UCSD-AML1 (cell line): ENCODE measurements around the gene GSN.
A peak's percentile ranks its signal among the peaks of the same experiment; 100 is the strongest.

Experiments
- DNase-seq: peaks from one replicate; lab custom pipeline; 2025; ENCODE audit not compliant: unreplicated experiment; lab: John Stamatoyannopoulos, UW

The GSN gene

DNA sequence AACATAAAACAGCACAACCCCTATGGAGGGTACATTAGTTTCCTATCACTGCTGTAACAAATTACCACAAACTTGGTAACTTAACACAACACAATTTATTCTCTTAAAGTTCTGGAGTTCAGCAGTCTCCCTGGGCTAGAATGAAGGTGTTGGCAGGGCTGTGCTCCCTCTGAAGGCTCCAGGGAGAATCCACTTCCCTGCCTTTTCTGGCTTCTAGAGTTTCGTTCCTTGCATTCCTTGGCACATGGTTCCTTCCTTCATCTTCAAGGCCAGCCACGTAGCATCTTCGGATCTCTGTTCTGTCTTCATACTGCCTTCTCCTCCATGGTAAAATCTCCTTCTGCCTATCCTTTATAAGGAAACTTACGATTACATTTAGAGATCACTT lies 25.0 kb upstream of the GSN start:
- no peak for DNase-seq

DNA sequence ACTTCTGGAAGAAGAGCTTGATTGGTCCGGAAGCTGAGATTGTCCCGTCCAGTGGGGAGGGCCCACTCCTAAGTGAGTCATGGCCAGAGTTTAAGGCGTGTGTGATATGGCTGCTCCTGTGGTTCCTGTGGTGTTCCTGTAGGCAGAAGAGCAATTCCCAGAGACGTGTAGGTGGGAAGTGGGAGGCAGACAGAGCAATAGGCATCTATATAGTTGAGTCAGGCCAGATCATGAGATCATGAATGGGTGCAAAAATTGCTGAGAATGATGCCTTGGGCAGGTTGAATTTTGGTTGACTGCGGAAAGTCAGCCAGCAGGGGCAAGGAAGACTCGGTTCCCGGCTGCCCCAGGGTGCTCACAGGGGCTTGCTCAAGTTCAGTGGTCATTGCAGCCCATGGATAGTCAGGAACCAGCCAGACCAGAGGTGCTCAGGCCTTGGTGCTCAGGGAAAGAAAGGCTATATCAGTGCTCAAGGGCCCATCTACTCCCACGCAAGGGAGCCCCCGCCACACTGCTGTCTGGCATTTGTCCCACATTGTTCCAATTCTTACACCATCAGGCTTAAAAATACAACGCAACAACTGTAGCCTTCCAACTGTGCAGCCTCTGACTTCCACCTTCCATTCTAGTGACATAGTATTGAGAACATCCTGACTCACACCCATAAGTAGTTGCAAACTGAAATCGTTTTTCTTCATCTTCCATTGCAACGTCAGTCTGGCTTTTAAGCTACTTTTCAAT lies 21.0 kb upstream of the GSN start:
- DNase-seq: no peak

DNA sequence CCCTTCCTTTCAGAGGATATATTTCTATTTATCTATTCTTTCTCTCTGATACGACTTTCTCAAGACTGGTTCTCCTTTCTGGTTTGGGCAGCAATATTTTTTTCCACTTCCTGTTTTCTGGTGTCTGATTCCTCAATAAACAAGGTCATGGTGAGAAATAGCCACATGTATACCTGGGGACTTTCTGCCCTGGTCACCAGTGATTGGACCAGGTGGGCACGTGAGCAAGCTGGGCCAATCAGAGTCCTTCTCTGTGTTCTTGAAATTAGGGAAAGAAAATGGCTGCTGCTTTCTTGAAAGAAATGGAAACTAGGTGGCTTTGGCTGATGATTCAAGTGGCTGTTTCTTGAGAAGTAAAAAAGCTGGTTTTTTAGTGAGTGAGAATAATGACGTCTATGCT lies 18.4 kb upstream of the GSN start:
- DNase-seq: no peak

DNA sequence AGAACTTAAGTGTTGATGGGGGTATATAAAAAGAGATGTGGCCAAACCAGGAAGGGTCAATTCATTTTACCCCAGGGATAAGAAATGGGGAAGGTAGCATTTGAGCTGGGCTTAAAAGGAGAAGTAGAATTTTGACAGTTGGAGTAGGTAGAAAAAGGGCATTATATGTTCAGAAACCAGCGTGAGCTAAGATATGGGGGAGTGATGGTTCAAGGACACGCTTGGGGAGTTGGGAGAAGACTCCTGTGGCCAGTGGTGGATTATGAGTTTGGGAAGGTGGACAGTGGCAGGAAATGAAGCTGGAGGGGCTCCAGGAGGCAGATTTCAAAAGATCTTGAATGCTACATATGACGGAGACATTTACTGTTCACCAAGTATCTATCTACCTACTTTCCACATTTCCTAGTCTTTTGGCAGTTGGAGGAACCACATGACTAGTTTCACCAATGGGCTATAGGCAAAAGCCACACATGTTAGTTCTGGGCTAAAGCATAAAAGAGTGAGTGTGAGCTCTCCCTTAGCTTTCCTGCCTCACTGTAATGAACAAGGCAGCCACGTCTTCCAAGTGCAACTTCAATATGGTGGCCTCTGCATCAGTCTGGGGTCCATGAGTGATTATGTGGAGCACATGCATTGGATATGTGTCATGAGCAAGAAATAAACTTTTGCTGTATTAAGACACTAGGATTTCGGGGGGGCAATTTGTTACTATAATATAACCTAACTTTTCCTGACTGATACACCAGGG lies 15.7 kb upstream of the GSN start:
- no peak for DNase-seq

DNA sequence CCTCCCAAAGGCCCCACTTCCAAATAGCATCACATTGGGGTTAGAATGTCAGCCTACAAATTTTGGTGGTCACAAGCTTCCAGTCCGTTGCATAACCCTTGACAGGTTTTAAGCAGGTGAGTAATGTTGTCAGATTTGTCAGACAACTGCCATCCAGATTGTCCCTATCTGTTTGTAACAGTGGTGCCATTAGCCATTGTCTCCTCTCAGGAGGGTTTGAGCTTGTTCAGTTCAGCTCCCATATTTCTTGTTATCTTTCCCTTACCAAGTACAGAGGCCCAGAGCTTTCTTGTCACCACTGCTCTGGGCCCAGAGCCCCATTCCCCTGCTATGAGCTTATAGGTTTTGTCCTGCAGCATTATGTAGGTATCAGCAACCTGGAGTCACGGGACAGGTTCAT lies 14.8 kb upstream of the GSN start:
- no peak for DNase-seq

DNA sequence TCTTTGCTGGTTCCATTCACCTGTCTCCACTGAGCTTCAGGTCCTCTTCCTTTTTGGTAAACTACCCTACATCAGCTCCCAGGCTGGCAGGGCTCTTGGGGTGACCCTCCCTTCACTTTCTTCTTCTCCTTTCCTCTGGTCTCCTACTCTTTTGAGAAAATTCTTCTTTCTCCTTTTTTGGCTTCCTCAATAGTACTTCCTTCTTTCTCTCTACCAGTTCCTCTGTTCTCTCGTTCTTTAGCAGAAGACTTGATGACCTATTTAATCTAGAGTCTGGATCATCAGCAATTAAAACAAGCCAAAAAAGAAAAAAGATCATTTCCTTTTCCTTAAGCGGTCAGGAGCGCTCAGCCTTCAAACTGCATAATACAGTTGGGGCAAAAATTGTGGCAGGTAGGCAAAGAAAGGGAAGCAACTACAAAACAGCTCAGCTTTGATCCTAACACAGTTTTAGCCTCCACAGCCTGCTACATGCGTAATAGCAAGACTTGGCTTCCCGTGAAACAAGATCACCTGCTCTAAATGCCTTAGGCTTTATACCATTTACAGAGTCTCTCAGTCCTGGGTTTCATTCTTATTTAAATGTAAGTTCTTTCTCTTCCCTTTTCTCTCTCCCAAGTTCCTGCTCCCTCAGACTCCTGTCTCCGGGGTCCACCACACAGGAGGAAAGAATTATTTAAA lies 14.0 kb upstream of the GSN start:
- no peak for DNase-seq

DNA sequence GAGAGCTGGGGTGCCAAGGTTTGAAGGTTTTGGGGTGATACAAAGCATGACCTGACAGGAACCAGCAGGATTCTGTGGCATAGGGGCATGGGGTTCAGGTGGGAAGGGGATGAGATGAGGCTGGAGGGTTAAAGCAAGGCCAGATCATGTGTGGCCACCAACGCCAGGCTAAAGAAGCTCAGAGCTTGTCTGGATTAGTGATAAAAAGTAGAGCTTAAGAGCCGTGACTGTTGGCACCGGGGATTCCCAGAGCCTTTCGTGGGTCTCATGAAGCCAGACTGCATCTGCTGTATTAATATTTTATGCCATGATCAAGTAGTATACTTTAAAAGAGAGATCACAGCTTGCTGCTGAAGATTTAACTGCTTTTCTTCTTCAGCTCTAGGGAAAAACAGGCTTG lies 8.5 kb upstream of the GSN start:
- no peak for DNase-seq

DNA sequence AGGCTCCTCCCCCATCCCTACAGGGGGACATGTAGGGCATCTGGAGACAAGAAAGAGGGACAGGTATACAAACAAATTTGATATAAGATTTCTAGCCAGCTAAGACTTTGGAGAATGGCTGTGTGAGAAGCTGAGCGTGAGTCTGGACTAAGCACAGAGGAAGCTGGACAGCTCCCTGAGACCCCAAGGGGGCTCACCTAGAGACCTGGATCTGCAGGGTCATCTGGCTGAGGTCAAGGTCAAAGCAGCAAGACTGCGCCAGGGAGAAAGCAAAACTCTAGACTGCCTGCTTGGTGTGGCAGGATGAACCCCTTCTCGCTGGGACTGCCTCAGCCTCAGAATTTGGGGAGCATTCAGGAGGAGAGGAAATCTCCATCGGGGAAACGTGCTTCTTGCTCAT lies 8.0 kb upstream of the GSN start:
- no peak for DNase-seq

DNA sequence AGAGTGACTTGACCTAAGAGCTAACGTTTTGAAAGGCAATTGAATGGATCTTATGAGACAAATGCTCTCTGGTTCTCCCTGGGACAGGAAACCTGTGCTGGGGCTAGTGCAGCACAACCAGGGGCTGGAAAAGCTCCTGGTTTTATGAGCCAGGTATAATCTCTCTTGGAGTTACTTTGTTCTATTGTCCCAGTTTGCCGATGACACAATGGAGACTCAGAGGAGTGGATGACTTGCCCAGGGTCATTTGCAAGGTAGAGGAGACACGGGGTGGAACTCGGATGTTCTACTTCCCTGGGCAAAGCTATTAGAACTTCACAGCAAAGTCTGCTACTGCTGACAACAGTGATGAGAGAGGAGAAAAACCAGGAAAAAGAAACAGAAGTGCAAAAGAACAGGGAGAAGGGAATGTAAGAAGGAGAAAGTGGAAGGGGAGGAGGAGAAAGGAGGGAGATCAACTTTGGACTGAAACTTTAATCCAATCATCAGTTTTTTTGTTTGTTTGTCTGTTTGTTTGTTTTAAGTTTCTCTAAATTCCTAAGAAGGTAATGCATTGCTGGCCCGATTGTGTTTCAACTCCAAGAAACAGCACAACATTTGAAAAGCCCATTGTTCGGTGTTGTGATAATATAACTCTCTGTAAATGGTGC lies 7.4 kb upstream of the GSN start:
- DNase-seq: no peak

DNA sequence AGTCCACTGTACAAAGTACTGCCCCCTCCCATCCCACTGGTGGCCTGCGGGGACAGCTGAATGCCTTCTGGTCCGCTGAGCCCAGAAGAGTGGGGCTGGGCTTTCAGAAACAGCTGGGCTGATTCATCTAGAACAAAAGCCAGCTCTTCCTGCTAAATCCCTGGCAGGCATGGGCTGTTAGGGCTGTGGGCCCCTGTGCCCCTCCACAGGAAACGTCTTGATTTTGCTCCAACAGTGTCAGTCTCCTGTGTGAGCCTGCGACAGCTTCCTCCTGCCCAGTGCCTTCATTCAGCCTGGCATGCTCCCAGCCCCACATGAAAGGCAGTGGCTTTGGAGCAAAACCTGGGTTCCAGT lies 6.9 kb upstream of the GSN start:
- DNase-seq: peak; percentile 61

DNA sequence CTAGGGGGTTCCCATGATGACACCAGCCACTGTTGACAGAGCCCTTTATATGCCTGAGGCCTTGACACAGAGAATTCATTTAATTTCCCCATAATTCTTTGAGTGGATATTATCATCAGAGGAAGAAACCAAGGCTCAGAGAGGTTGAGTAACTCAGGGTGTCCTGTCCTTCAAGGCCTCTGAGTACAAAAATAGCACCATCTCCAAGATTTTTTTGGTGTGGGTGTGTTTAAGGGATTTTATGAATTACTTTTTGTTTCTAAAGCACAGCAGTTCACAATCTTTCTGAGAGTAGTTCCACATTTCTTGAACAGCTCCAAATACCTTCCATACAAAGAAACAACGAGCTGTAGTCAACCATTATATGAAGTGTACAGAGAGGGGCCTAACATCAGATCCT lies 6.2 kb upstream of the GSN start:
- DNase-seq: no peak

DNA sequence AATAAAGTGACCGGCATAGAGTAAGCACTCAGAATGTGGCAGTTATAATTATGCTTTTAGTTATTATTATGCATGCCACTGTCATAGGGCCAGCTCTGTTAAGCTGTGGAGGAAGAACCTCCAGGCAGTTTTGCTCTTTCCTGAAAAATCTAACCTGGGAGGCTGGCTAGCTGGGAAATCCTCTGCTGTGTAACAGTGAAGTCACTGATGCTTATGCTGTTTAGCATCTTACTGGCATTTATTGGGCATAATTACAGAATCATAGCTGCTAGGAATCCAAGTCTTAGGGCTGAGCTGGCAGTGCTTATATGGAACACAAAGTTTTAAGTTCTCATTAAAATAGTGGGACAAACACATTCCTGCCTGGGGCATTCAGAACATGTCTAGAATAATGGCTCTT lies 5.5 kb upstream of the GSN start:
- DNase-seq: no peak

DNA sequence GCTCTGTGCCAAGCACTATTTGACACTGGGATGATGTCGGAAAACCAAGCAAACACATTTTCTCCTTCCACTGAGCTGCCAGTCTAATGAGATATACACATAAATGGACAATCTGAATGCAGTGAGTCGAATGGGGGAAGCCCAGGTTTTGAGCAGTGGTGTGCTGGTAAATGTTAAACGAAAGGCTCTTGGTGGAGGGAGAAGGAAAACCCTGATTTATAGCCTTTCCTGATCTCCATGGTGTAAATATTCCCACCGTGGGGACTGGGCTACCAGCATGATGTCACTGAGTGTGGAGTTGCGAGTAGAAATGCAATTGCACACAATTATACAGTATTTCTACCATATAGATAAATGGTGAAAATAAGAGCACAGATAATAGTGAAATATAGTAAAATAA lies 5.0 kb upstream of the GSN start:
- no peak for DNase-seq

DNA sequence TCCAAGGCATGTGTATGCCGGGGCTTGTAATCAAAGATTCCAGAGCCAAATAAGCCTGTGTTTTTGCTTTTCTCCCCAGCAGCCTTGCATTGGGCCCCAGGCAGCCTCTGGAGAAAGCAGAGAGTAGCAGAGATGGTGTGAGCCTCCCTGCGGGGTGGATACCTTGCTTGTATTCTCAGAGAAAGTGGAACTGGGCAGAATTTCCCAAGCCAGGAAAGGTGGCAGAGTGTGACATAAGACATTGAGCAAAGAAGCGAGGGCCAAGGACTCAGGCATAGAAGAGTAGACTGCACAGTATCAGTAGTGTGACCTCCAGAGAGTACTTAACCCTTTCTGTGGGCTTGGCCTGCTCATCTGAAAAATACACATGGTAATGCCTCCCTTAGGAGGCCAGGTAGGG lies 1.6 kb upstream of the GSN start:
- DNase-seq: no peak

DNA sequence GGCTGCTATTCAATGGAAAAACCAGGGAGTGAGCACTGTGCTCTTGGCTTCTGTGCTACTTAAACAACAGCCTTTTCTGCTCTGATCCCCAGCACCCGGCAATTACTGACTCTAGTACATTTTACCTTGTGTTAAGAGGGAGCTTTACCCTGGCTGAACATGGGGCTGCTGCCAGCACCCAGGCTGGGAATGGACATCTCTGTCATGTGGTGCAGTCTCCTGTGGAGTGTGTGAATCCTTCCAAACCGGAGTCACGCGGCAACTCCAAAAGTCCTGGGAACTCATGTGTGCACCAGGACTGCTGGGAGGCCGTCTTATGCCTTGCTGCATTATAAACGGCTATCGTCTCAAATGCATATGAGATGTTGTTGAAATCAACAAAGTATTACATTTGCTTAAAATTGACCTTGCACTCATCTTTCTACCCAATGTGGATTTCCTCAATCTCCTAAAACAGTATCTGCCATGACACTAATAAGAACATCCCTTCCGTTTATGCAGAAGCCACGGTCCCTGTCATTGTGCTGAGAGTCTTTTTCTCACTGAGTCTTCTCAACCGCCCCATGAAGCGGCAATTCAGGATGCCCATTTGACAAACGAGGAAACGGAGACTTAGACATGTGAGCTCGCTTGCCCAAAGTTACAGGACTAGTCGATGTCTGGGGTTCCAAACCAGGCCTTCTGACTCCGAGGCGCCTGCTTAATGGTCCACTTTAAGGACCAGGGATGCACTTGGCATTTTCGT lies 884 bp upstream of the GSN start:
- DNase-seq: no peak

DNA sequence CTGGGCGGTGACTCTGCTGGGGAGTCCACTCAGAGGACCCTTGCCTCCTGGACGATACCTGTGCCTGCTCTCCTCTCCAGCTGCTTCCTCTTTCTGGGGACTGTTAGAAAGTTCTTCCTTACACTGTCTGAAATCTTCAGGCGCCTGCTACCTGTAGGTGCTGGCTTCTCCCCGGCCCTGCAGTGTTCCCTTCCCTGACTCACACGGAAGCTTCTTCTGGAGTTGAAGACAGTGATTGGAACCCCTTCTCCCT lies 562 bp downstream of the GSN start:
- no peak for DNase-seq

DNA sequence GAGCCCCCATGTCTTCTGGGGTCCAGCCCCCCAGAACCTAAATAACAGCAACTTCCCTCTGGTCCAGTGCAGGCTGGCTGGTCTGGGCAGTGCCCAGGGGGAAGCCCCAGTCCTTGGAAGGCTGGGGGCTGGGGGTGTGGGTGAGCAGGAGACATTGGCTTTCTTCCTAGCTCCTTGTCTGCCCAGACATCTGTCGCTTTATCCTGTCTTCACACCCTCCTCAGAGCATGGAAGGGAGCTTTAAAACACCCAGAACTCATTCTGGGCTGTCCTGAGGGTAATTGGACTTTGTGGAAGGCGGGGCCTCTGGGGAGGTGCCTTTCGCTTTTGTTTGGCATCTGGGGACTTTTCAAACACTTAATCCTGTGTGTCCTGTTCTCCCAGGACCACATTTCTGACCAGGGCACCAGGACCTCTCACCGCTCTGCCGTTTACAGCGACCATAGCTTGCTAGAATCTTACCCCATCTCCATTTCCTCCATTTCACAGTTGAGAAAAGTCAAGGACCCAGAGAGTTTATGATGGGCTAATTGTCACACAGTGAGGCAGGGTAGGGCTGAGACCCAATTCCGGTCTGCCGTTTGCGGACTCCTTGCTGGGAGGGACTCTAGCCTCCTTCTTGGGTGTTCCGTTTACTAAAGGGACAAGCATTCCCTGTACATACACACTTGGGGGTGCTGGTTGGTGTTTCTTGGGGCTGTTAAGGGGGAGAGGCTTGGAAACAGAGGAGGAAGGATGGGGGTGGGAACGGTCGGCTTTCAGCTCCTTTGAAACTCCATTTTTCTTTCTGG lies 1.1 kb downstream of the GSN start:
- DNase-seq: peak; percentile 60

DNA sequence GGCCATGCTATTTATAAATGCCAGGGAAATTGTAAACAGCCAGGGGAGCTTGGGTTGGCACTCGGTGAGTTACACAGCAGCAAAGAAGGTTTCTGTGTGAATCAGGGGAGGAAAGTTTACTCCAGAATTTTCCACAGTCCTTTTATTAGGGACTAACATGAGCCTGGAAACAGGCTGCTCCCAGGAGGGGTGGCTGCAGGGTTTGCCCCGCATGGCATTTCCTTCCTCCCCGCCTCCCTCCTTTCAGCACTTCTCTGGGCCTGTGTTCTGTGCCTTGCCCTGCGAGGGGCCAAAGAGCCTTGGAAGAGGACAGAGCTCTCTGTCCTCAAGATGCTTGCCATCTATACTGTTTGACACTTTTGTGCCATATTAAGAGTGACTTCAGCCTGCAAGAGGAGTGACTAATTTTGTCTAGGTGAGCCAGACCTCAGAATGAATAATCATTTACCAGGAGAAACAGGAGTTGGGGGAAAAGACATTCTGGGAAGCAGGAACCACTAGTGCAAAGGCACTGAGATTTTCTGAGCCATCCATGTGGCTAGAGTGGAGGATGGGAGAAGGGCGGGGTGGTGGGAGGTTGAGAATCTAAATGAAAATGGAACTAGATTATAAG lies 1.8 kb downstream of the GSN start:
- no peak for DNase-seq

DNA sequence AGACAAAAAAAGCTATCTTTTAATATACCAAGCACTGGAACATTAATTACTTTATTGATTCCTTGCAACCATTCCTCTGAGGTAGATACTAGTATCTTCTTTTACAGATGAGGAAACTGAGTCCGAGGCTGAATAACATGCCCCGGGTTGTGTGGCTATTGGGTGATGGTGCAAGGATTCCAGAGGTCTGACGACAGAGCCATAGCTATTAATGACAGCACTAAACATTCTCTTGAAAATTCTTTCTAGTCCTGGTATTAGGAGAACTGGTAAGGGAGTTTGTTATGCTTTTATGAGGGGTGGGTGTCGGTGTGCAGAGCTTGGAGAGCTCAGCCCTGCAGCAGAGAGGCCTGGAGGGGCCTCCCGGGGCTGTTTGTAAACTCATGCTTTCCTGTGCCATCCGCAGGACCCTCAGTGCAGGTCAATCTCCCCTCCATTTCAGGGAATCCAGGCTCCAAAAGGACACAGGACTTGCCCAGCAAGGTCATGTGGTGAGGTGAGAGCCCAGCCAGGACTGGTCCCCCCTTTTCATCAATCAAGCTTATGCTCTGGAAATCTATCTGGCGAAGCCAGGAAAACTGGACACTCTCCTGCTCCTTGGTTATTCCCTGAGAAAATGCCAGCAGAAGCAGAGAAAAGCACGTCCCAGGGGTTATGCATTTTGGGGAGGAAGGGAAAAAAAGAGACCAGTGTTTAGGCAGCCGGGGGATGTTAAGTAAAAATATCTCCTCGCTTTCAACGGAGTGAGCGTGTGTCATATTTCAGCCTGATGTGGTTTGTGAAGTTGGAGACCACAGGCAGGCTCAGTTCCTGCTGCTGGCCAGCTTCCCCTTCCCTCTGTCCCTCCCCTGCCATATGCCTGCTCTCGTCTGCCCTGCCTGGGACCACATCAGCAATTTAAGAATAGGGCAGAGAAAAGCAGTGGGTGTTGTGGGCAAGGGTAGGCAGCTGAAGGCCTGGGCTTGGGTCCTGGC lies 3.7 kb downstream of the GSN start:
- DNase-seq: peak; percentile 81
